ENCODE data around the gene PXDN.

DNA sequence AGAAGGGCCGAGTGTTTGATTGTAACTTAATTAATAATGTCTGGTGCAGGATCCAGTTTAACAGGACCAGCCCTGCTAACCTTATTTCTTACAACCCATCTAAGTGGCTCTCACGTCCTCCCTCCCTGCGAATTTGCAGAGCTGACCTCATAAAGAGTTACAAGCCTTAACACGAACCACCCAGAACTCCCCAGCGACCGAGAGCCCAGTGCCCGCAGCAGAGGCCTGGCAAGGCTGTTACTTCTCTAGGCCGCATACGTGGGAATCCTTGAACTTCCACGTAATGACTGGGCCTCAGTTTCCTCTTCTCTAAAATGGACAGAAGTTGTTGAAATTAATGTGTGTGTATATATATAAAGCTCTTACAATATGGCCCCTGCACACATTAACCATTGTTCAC, 55.5 kb downstream of the PXDN start:
- TF ChIP-seq POLR2A (IDR thresholded peaks at IDR 0.05; ENCODE audit: low read depth, low read length) (no peak), POLR2AphosphoS5 (IDR thresholded peaks at IDR 0.05; ENCODE audit: low read depth, low read length) (no peak), TAF1 (IDR thresholded peaks at IDR 0.05; ENCODE audit: borderline replicate concordance, low read depth, low read length) (no peak)

Data from GM12892 (cell line).